HEK293 (cell line): Measurements from ENCODE around the gene TBX3.
A peak's percentile ranks its signal among the peaks of the same experiment; 100 is the strongest.

ENCODE experiments used
- CTCF ChIA-PET: fragments of 350-600 bp; formaldehyde crosslinking; extraction: SDS; loops from one replicate; lab custom pipeline; 2021; ENCODE audit warnings: antibody characterized with exemption; lab: Yijun Ruan, JAX
- POLR2A ChIA-PET: fragments of 300-600 bp; formaldehyde crosslinking; extraction: SDS; loops from one replicate; lab custom pipeline; 2020; ENCODE audit warnings: antibody characterized with exemption, inconsistent platforms; lab: Yijun Ruan, JAX
- H3K27ac ChIP-seq: fragments of 200-500 bp; sonication (Bioruptor generic); 2 replicates; pipeline ENCODE4 v1.5.1; 2014; ENCODE audit warnings: low read depth, low read length, control low read depth, inconsistent platforms; ENCODE audit errors: extremely low read depth
- H3K36me3 ChIP-seq, 2 experiments: fragments of 200-500 bp in 1 of 2; sonication (Bioruptor generic) in 1 of 2; 1 replicate in 1 of 2; 2 replicates in 1 of 2; pipeline ENCODE4 v1.5.1; 2014 to 2017; ENCODE audit warnings: inconsistent platforms in 2 of 2, low read length in 2 of 2; ENCODE audit not compliant: control insufficient read depth in 2 of 2, insufficient read depth in 1 of 2
- H3K4me1 ChIP-seq: fragments of 200-500 bp; sonication (Bioruptor generic); 2 replicates; pipeline ENCODE4 v1.5.1; 2014; ENCODE audit warnings: mild to moderate bottlenecking, low read length, inconsistent platforms; ENCODE audit not compliant: control insufficient read depth, insufficient read depth
- H3K4me3 ChIP-seq: 2 replicates; pipeline ENCODE4 v1.5.1; 2011; ENCODE audit warnings: low read depth, mild to moderate bottlenecking, control low read depth, low read length, moderate library complexity
- H3K9me3 ChIP-seq: fragments of 200-500 bp; sonication (Bioruptor generic); 2 replicates; pipeline ENCODE4 v1.5.1; 2014; ENCODE audit warnings: low read depth, low read length, inconsistent platforms; ENCODE audit not compliant: control insufficient read depth, insufficient read depth
- MYNN ChIP-seq: fragments of 450-650 bp; formaldehyde crosslinking; IDR thresholded peaks from 2 replicates; pipeline ENCODE4 v1.5.1; 2016; ENCODE audit warnings: missing biosample characterization, missing genetic modification characterization, borderline replicate concordance
- OVOL3 ChIP-seq: fragments of 450-650 bp; formaldehyde crosslinking; IDR thresholded peaks from 2 replicates; pipeline ENCODE4 v1.5.1; 2016; ENCODE audit warnings: missing biosample characterization, missing genetic modification characterization
- PRDM1 ChIP-seq: fragments of 450-650 bp; formaldehyde crosslinking; IDR thresholded peaks from 2 replicates; pipeline ENCODE4; 2016; ENCODE audit warnings: missing biosample characterization, missing genetic modification characterization
- SP7 ChIP-seq: fragments of 450-650 bp; formaldehyde crosslinking; IDR thresholded peaks from 2 replicates; pipeline ENCODE4 v1.5.1; 2016; ENCODE audit warnings: missing biosample characterization, missing genetic modification characterization
- TCF7L2 ChIP-seq: IDR thresholded peaks from 2 replicates; pipeline ENCODE4 v1.6.1; 2011; ENCODE audit warnings: low read depth, mild to moderate bottlenecking, inconsistent platforms, low read length, moderate library complexity, borderline replicate concordance
- WT1 ChIP-seq: fragments of 450-650 bp; formaldehyde crosslinking; IDR thresholded peaks from 2 replicates; pipeline ENCODE4 v1.5.1; 2016; ENCODE audit warnings: missing biosample characterization, missing genetic modification characterization
- ZBTB48 ChIP-seq: fragments of 450-650 bp; formaldehyde crosslinking; IDR thresholded peaks from 2 replicates; pipeline ENCODE4 v1.5.1; 2016; ENCODE audit warnings: missing biosample characterization, missing genetic modification characterization
- ZBTB49 ChIP-seq: fragments of 450-650 bp; formaldehyde crosslinking; IDR thresholded peaks from 2 replicates; pipeline ENCODE4 v1.5.1; 2016; ENCODE audit warnings: missing biosample characterization, missing genetic modification characterization, low read depth
- ZFP37 ChIP-seq: fragments of 450-650 bp; formaldehyde crosslinking; IDR thresholded peaks from 2 replicates; pipeline ENCODE4 v1.5.1; 2016; ENCODE audit warnings: missing biosample characterization, missing genetic modification characterization
- ZNF146 ChIP-seq: fragments of 450-650 bp; formaldehyde crosslinking; IDR thresholded peaks from 2 replicates; pipeline ENCODE4 v1.5.1; 2016; ENCODE audit warnings: missing biosample characterization, missing genetic modification characterization
- ZNF169 ChIP-seq: fragments of 450-650 bp; formaldehyde crosslinking; IDR thresholded peaks from 2 replicates; pipeline ENCODE4 v1.5.1; 2016; ENCODE audit warnings: missing biosample characterization, missing genetic modification characterization
- ZNF19 ChIP-seq: fragments of 450-650 bp; formaldehyde crosslinking; IDR thresholded peaks from 2 replicates; pipeline ENCODE4; 2016; ENCODE audit warnings: missing biosample characterization, missing genetic modification characterization, low read depth
- ZNF555 ChIP-seq: fragments of 450-650 bp; formaldehyde crosslinking; conservative IDR thresholded peaks from 2 replicates; pipeline ENCODE4 v1.5.1; 2017; ENCODE audit warnings: missing biosample characterization, mild to moderate bottlenecking, missing genetic modification characterization, inconsistent platforms
- ZNF561 ChIP-seq: fragments of 450-650 bp; IDR thresholded peaks from 2 replicates; pipeline ENCODE4 v1.5.1; 2018; ENCODE audit warnings: missing biosample characterization, missing genetic modification characterization, borderline replicate concordance
- ZNF626 ChIP-seq: fragments of 450-650 bp; sonication (Bioruptor Pico); formaldehyde crosslinking; IDR thresholded peaks from 2 replicates; pipeline ENCODE4 v1.5.1; 2018; ENCODE audit warnings: missing biosample characterization, missing genetic modification characterization, inconsistent platforms
- ZNF658 ChIP-seq: fragments of 450-650 bp; formaldehyde crosslinking; IDR thresholded peaks from 2 replicates; pipeline ENCODE4; 2016; ENCODE audit warnings: missing biosample characterization, missing genetic modification characterization
- ZNF747 ChIP-seq: fragments of 450-650 bp; formaldehyde crosslinking; IDR thresholded peaks from 2 replicates; pipeline ENCODE4 v1.5.1; 2016; ENCODE audit warnings: missing biosample characterization, missing genetic modification characterization
- ZSCAN30 ChIP-seq: fragments of 450-650 bp; IDR thresholded peaks from 2 replicates; pipeline ENCODE4 v1.5.1; 2018; ENCODE audit warnings: missing biosample characterization, mild to moderate bottlenecking, missing genetic modification characterization, moderate library complexity
- TF ChIP-seq, protein P1 (sequence below): fragments of 450-650 bp; IDR thresholded peaks from 2 replicates; pipeline ENCODE4 v1.5.1; 2018; ENCODE audit warnings: missing biosample characterization, missing genetic modification characterization
- TF ChIP-seq, protein P2 (sequence below): fragments of 450-650 bp; formaldehyde crosslinking; IDR thresholded peaks from 2 replicates; pipeline ENCODE4 v1.5.1; 2016; ENCODE audit warnings: missing biosample characterization, missing genetic modification characterization

The TBX3 gene

DNA sequence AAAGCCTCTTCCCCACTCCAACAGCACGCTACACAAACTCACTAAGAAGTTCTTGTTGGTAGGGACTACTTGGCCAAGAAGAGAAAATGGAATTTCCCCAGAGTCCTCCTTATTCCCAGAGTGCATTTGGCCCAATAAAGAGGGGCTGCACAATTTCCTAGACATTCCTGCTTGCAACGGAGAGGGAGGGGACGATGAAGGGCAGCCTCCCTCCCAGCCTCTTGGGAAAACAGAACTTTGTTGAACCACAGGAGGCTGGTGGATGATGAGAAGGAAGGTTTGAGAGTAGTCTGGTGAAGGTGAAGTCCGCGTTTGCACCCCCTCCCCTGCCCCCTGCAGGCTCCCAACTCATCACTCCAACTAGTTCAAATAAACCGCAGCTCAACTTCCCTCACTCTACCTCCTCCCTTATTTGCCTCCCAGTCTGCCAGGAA is 19.1 kb upstream of the TBX3 start (continued):
- TF ChIP-seq, protein P1, sequence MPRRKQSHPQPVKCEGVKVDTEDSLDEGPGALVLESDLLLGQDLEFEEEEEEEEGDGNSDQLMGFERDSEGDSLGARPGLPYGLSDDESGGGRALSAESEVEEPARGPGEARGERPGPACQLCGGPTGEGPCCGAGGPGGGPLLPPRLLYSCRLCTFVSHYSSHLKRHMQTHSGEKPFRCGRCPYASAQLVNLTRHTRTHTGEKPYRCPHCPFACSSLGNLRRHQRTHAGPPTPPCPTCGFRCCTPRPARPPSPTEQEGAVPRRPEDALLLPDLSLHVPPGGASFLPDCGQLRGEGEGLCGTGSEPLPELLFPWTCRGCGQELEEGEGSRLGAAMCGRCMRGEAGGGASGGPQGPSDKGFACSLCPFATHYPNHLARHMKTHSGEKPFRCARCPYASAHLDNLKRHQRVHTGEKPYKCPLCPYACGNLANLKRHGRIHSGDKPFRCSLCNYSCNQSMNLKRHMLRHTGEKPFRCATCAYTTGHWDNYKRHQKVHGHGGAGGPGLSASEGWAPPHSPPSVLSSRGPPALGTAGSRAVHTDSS (tag by site-specific recombination): peak; percentile 23; the same call in 1 of the 2 replicates
- TF ChIP-seq TCF7L2 (peak; percentile 46; the same call in 1 of the 2 replicates), ZNF658 (no peak), ZNF747 (tag by site-specific recombination) (no peak), OVOL3 (tag by site-specific recombination) (no peak), SP7 (tag by site-specific recombination) (no peak), ZNF146 (tag by site-specific recombination) (no peak), ZNF169 (tag by site-specific recombination) (no peak), WT1 (tag by site-specific recombination) (no peak), ZSCAN30 (no peak), MYNN (tag by site-specific recombination) (no peak)

GRCh38 chr12:114702462-114702861 is 18.5 kb upstream of the TBX3 start:
- no peak overlapping the region for H3K4me3 ChIP-seq
- no peak overlapping the region for H3K27ac ChIP-seq
- POLR2A ChIA-PET: interaction anchor here (1.7 kb wide), 1 partner anchor 18 kb away, joined by 9 read pairs; the partner anchor contains the start of gene TBX3
- H3K4me1 ChIP-seq: peaks cover 11% of the 10 kb centered on the region; the same call in 1 of the 2 replicates
- H3K36me3 ChIP-seq: no peaks in the 10 kb centered on the region
- peak; percentile 96 for TF ChIP-seq PRDM1 (tag by site-specific recombination)
- TF ChIP-seq ZFP37 (tag by site-specific recombination): no peak
- CTCF ChIA-PET: no interaction called here
- no peaks in the 10 kb centered on the region for H3K9me3 ChIP-seq

DNA sequence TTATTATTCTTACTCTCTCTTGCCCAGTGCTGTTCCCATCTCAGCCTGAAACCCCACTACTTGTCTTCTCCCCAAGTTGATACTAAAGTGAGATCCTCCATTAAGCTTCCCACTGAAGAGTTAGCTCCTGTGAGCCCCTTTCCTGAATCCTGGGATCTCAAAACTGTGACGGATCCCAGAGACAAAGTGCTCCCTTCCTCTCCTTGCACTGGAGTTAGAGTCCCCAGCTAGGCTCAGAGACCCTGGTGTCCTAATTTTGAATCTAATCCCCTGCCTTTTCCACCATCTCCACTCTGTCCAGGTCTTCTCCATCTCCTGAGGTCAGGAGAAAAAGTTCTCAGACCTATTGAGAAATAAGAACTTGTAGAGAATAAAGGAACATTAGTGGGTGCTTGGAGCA is 17.6 kb upstream of the TBX3 start:
- Histone ChIP-seq H3K9me3 (no peaks in the 10 kb centered on the region), H3K27ac (no peak overlapping the region), H3K4me3 (no peak overlapping the region), H3K36me3 (no peaks in the 10 kb centered on the region), H3K4me1 (peaks cover 11% of the 10 kb centered on the region; the same call in 1 of the 2 replicates)
- POLR2A ChIA-PET: interaction anchor here (0.6 to 1.7 kb wide), 2 partner anchors 17 to 67 kb away, joined by 5 to 9 read pairs; partner anchors contain the start of gene TBX3
- TF ChIP-seq ZNF561 (tag by site-specific recombination) (no peak), MYNN (tag by site-specific recombination) (no peak), ZNF626 (tag by site-specific recombination) (no peak), ZBTB48 (tag by site-specific recombination) (no peak), ZNF555 (tag by site-specific recombination) (no peak), ZNF19 (tag by site-specific recombination) (no peak), ZBTB49 (no peak)
- TF ChIP-seq, protein P2, sequence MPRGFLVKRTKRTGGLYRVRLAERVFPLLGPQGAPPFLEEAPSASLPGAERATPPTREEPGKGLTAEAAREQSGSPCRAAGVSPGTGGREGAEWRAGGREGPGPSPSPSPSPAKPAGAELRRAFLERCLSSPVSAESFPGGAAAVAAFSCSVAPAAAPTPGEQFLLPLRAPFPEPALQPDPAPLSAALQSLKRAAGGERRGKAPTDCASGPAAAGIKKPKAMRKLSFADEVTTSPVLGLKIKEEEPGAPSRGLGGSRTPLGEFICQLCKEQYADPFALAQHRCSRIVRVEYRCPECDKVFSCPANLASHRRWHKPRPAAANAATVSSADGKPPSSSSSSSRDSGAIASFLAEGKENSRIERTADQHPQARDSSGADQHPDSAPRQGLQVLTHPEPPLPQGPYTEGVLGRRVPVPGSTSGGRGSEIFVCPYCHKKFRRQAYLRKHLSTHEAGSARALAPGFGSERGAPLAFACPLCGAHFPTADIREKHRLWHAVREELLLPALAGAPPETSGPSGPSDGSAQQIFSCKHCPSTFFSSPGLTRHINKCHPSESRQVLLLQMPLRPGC (tag by site-specific recombination): no peak
- TF ChIP-seq, all 188 proteins: peak for 0
- CTCF ChIA-PET: interaction anchor here (1.0 kb wide), 1 partner anchor 17 kb away, joined by 4 read pairs; no protein-coding TSS in a partner anchor
